MM.1S (cell line): Measurements from ENCODE around the gene PDCD2L.
"Not testable (repeated sequence)": the region's sequence is repeated elsewhere in the genome, so short reads cannot be mapped to it uniquely, and the experiment has no call there.

Experiments
- DNase-seq: peaks from one replicate; pipeline ENCODE4 v3.0.0-alpha.2; 2015
- H2AFZ ChIP-seq: fragments of 300-600 bp; sonication (generic); 2 replicates; pipeline ENCODE4 v1.6.0; 2016; ENCODE audit warnings: antibody characterized with exemption, low read length
- H3F3A ChIP-seq: fragments of 300-600 bp; sonication (generic); 2 replicates; pipeline ENCODE4 v1.6.1; 2016; ENCODE audit warnings: mild to moderate bottlenecking, antibody characterized with exemption, low read length, moderate library complexity, mixed read lengths; ENCODE audit not compliant: insufficient read depth
- H3K27ac ChIP-seq: fragments of 300-600 bp; sonication (generic); 2 replicates; pipeline ENCODE4 v1.5.1; 2016; ENCODE audit warnings: mild to moderate bottlenecking, low read length
- H3K27me3 ChIP-seq: fragments of 300-600 bp; sonication (generic); replicated peaks from 2 replicates; pipeline ENCODE4 v1.6.0; 2016; ENCODE audit warnings: low read length; ENCODE audit not compliant: insufficient read depth
- H3K36me3 ChIP-seq: fragments of 300-600 bp; sonication (generic); replicated peaks from 2 replicates; pipeline ENCODE4 v1.6.1; 2016; ENCODE audit warnings: mild to moderate bottlenecking, low read length, mixed read lengths; ENCODE audit not compliant: insufficient read depth
- H3K4me1 ChIP-seq: fragments of 300-600 bp; sonication (generic); 2 replicates; pipeline ENCODE4 v1.6.1; 2016; ENCODE audit warnings: low read length, mixed read lengths
- H3K4me2 ChIP-seq: fragments of 300-600 bp; sonication (generic); 2 replicates; pipeline ENCODE4 v1.6.0; 2016; ENCODE audit warnings: low read depth, low read length
- H3K4me3 ChIP-seq: fragments of 300-600 bp; sonication (generic); 2 replicates; pipeline ENCODE4 v1.5.1; 2016; ENCODE audit warnings: low read length, mixed read lengths
- H3K79me2 ChIP-seq: fragments of 300-600 bp; sonication (generic); 2 replicates; pipeline ENCODE4 v1.6.1; 2016; ENCODE audit warnings: mixed run types, low read length, mixed read lengths
- H3K9ac ChIP-seq: fragments of 300-600 bp; sonication (generic); 2 replicates; pipeline ENCODE4 v1.6.1; 2016; ENCODE audit warnings: low read length, mixed read lengths
- H3K9me2 ChIP-seq: fragments of 300-600 bp; sonication (generic); replicated peaks from 2 replicates; pipeline ENCODE4 v1.6.1; 2016; ENCODE audit warnings: mild to moderate bottlenecking, low read length, mixed read lengths; ENCODE audit not compliant: insufficient read depth
- H3K9me3 ChIP-seq: fragments of 300-600 bp; sonication (generic); replicated peaks from 2 replicates; pipeline ENCODE4 v1.6.1; 2016; ENCODE audit warnings: mild to moderate bottlenecking, low read length, mixed read lengths; ENCODE audit not compliant: insufficient read depth
- H4K20me1 ChIP-seq: fragments of 300-600 bp; sonication (generic); 2 replicates; pipeline ENCODE4 v1.6.1; 2016; ENCODE audit warnings: mild to moderate bottlenecking, low read length, moderate library complexity, mixed read lengths; ENCODE audit not compliant: insufficient read depth
- EZH2 ChIP-seq: fragments of 300-600 bp; sonication (generic); optimal IDR thresholded peaks from 2 replicates; pipeline ENCODE3; 2017; ENCODE audit warnings: low read depth, mild to moderate bottlenecking, antibody characterized with exemption, low read length, mixed read lengths
- EZH2phosphoT487 ChIP-seq: fragments of 300-600 bp; sonication (generic); IDR thresholded peaks from 2 replicates; pipeline ENCODE4 v1.6.1; 2018; ENCODE audit warnings: antibody characterized with exemption, low read length
- TF ChIP-seq, protein P1 (sequence below): fragments of 300-600 bp; sonication (generic); IDR thresholded peaks from 2 replicates; pipeline ENCODE4 v1.5.1; 2016; ENCODE audit warnings: antibody characterized with exemption, low read length, mixed read lengths

Gene PDCD2L

DNA sequence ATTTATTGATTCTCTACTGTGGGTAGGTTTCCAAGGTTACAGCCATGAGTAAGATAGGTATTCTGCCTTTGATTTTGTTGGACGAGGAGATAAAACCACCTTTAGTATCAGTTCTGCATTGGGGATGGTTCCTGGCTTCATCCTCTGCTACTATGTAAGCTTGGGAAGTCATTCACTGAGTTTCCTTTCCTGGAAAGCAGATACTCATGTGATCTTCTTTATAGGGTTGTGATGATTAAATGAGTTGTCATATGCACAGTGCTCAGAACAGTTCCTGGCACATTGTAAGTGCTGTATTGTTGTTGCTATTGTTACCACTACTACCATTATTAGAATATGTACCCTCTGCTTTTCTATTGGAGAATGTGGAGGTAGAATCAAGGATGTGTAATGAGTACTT is 64.2 kb downstream of the PDCD2L start:
- H3K9ac ChIP-seq: no peak overlapping the region
- no peaks in the 10 kb centered on the region for H4K20me1 ChIP-seq
- DNase-seq: no peak
- H3K27ac ChIP-seq: no peak overlapping the region
- no peak overlapping the region for H3K4me3 ChIP-seq
- H3K4me2 ChIP-seq: no peak overlapping the region
- H3F3A ChIP-seq: no peaks in the 10 kb centered on the region
- H3K79me2 ChIP-seq: no peaks in the 10 kb centered on the region
- H3K9me3 ChIP-seq: no peaks in the 10 kb centered on the region
- no peak overlapping the region for H2AFZ ChIP-seq
- no peaks in the 10 kb centered on the region for H3K27me3 ChIP-seq
- TF ChIP-seq, protein P1, sequence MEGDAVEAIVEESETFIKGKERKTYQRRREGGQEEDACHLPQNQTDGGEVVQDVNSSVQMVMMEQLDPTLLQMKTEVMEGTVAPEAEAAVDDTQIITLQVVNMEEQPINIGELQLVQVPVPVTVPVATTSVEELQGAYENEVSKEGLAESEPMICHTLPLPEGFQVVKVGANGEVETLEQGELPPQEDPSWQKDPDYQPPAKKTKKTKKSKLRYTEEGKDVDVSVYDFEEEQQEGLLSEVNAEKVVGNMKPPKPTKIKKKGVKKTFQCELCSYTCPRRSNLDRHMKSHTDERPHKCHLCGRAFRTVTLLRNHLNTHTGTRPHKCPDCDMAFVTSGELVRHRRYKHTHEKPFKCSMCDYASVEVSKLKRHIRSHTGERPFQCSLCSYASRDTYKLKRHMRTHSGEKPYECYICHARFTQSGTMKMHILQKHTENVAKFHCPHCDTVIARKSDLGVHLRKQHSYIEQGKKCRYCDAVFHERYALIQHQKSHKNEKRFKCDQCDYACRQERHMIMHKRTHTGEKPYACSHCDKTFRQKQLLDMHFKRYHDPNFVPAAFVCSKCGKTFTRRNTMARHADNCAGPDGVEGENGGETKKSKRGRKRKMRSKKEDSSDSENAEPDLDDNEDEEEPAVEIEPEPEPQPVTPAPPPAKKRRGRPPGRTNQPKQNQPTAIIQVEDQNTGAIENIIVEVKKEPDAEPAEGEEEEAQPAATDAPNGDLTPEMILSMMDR: no peak
- no peak for TF ChIP-seq EZH2phosphoT487
- TF ChIP-seq EZH2: no peak
- H3K9me2 ChIP-seq: no peaks in the 10 kb centered on the region
- H3K36me3 ChIP-seq: peaks cover 7% of the 10 kb centered on the region; the same call in 1 of the 2 replicates
- no peaks in the 10 kb centered on the region for H3K4me1 ChIP-seq

DNA sequence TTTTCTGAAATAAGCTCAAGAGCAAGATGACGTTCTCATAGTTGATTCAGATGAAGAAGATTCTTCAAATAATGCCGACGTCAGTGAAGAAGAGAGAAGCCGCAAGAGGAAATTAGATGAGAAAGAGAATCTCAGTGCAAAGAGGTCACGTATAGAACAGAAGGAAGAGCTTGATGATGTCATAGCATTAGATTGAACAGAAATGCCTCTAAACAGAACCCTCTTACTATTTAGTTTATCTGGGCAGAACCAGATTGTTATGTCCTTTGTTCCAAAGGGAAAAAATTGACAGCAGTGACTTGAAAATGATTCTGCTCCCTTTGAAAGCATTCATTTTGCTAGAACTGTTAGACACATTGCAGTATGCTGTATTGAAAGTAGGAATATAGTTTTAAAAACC is 64.8 kb downstream of the PDCD2L start:
- H3K27me3 ChIP-seq, H4K20me1 ChIP-seq, H3K4me3 ChIP-seq, H3K9me3 ChIP-seq, H3K36me3 ChIP-seq, DNase-seq, H3K79me2 ChIP-seq, H2AFZ ChIP-seq, H3K4me1 ChIP-seq, H3K9ac ChIP-seq, H3F3A ChIP-seq, H3K27ac ChIP-seq, H3K4me2 ChIP-seq, H3K9me2 ChIP-seq: not testable (repeated sequence)

DNA sequence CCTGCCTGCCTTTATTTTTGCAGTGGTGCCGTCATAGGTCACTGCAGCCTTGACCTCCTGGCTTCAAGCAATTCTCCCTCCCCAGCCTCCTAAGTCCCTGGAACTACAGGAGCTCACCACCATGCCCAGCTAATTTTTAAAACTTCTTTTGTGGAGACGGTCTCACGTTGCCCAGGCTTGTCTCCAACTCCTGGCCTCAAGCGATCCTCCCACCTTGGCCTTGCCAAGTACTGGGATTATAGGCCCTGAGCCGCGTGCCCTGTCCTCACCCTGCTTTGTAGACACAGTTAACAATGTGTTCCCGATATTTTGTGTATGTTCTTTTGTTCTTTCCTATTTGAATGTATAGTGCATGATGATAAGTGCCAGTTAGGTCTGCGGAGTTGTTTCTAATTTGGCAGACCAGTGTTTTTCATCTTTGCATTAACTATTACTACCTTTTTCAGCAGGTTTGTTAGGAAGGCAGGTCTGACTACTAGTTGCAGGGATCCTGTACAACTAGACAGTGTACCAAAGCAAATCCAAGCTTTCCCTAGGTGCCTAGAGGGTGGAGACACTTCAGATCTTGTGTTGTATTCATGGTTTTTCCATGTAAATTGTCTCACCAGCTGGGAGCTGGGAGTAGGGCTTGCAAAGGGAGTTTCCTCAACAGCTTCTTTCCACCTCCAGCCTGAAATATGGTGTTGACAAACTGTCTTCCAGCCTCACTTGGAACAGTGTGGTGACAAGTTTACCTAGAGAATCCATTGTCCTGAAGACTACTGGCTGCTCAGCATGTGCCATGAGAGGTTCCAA is 67.9 kb downstream of the PDCD2L start:
- no peak overlapping the region for H3K9ac ChIP-seq

More for the DNA sequence above, 67.9 kb downstream of the PDCD2L start:
- Histone ChIP-seq H3K27me3 (no peaks in the 10 kb centered on the region), H3K4me2 (no peak overlapping the region), H3K36me3 (peaks cover 3% of the 10 kb centered on the region; the same call in 1 of the 2 replicates), H3K4me1 (no peaks in the 10 kb centered on the region), H3K9me3 (no peaks in the 10 kb centered on the region), H3K9me2 (no peaks in the 10 kb centered on the region), H3F3A (no peaks in the 10 kb centered on the region), H4K20me1 (no peaks in the 10 kb centered on the region), H2AFZ (no peak overlapping the region), H3K27ac (no peak overlapping the region), H3K79me2 (no peaks in the 10 kb centered on the region), H3K4me3 (no peak overlapping the region)
- DNase-seq: no peak
- no peak for TF ChIP-seq EZH2
- no peak for TF ChIP-seq EZH2phosphoT487
- TF ChIP-seq, protein P1: no peak
